ENCODE data around the gene PRRX2. TPM values are rescaled to one million over a fixed set of nuclear protein-coding genes. Genes with fewer than 3 reads are reported as not detected.
"Not testable (repeated sequence)": the region's sequence is repeated elsewhere in the genome, so short reads cannot be mapped to it uniquely, and the experiment has no call there.

The PRRX2 gene
- total and polyA plus RNA-seq, 3 donors from 2014 or later: 14.6 to 19.1 (median 15.3) TPM

DNA sequence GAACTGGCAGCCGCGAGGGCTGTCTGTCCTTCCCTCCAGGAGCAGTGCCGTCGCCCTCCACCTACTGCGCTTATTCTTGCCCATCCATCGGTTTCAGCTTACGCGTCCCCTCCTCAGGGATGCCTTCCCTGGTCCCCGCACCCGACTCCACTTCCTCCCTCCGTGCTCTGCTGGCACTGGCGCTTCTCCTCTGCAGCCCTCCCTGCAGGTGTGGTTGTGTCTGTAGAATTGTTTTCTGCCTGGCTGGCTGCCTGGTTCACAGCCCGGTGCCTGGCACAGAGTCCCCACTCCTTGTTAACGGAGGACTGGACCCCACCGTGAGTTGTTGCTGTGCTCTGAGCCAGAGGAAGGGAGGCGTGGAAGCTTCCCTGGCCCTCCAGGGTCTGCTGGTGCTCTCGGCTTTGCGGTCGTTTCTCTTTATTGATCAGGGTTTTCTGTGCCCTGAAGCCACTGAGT is 33.7 kb upstream of the PRRX2 start:
- Histone ChIP-seq H3K36me3 (ENCODE audit: low read depth, missing control alignments) (no peaks in the 10 kb centered on the region), H3K27ac (peak overlapping the region; percentile 47 to 51), H3K27me3 (no peaks in the 10 kb centered on the region), H3K9me3 (no peaks in the 10 kb centered on the region), H3K4me3 (no peak overlapping the region), H3K4me1 (peaks cover 58% of the 10 kb centered on the region)
- WGBS, 2 donors: 70 to 73% methylated on average over 16 to 19 of the region's 19 CpGs
- intact Hi-C loops (cut with DNase I; ENCODE audit: low total_unique reads): no loop called here
- DNase-seq: no peak
- TF ChIP-seq POLR2A (IDR thresholded peaks at IDR 0.05): no peak

- H3K36me3 ChIP-seq (ENCODE audit: low read depth, missing control alignments): peaks cover 3% of the 10 kb centered on the region
- peak overlapping the region; percentile 19 to 28 for H3K27ac ChIP-seq
- TF ChIP-seq CTCF (IDR thresholded peaks at IDR 0.05) (no peak), POLR2A (IDR thresholded peaks at IDR 0.05) (no peak)
- H3K4me3 ChIP-seq: no peak overlapping the region
- no peak for DNase-seq
- H3K9me3 ChIP-seq: no peaks in the 10 kb centered on the region
- intact Hi-C loops (cut with DNase I; ENCODE audit: low total_unique reads): no loop called here
- H3K27me3 ChIP-seq: no peaks in the 10 kb centered on the region
- WGBS, 2 donors: 67 to 92% methylated on average over 4 to 13 of the region's 13 CpGs
- H3K4me1 ChIP-seq: peaks cover 57% of the 10 kb centered on the region
These were observed 33.0 kb upstream of the PRRX2 start for GRCh38 chr9:129632460-129632859.

DNA sequence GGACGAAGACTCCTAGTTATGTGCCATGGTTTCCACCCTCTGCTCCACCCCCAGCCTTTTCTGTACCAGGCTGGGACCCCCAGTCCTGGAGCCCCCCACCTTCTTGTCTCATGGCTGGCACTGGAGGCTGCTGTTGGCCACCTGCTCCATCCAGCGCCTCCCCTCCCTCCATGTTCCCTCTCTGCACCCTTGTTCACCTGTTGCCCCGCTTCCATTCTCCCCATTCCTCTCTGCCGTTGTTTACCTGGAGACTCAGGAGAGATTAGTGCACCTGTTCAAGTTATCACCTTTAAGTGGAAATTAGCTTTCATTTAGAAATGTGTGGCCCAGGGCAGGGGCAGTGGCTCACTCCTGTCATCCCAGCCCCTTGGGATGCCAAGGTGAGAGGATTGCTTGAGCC is 32.2 kb upstream of the PRRX2 start:
- no peak for DNase-seq
- WGBS, 2 donors: 96 to 98% methylated on average over 4 of the region's 4 CpGs
- intact Hi-C loops (cut with DNase I; ENCODE audit: low total_unique reads): no loop called here
- no peak for TF ChIP-seq CTCF (IDR thresholded peaks at IDR 0.05)
- TF ChIP-seq POLR2A (IDR thresholded peaks at IDR 0.05): no peak
- Histone ChIP-seq H3K27ac (peak overlapping the region; percentile 19 to 28), H3K4me1 (peaks cover 50% of the 10 kb centered on the region), H3K36me3 (ENCODE audit: low read depth, missing control alignments) (peaks cover 3% of the 10 kb centered on the region), H3K9me3 (no peaks in the 10 kb centered on the region), H3K27me3 (no peaks in the 10 kb centered on the region), H3K4me3 (no peak overlapping the region)

GRCh38 chr9:129633848-129634247 is 31.6 kb upstream of the PRRX2 start:
- H3K27ac ChIP-seq: no peak overlapping the region
- intact Hi-C loops (cut with DNase I; ENCODE audit: low total_unique reads): no loop called here
- DNase-seq: no peak
- TF ChIP-seq POLR2A (IDR thresholded peaks at IDR 0.05): no peak
- no peak for TF ChIP-seq CTCF (IDR thresholded peaks at IDR 0.05)
- no peak overlapping the region for H3K4me3 ChIP-seq
- no peaks in the 10 kb centered on the region for H3K27me3 ChIP-seq
- WGBS, 2 donors: 75 to 83% methylated on average over 8 to 12 of the region's 13 CpGs
- peaks cover 43% of the 10 kb centered on the region for H3K4me1 ChIP-seq
- peaks cover 3% of the 10 kb centered on the region for H3K36me3 ChIP-seq (ENCODE audit: low read depth, missing control alignments)
- H3K9me3 ChIP-seq: no peaks in the 10 kb centered on the region

DNA sequence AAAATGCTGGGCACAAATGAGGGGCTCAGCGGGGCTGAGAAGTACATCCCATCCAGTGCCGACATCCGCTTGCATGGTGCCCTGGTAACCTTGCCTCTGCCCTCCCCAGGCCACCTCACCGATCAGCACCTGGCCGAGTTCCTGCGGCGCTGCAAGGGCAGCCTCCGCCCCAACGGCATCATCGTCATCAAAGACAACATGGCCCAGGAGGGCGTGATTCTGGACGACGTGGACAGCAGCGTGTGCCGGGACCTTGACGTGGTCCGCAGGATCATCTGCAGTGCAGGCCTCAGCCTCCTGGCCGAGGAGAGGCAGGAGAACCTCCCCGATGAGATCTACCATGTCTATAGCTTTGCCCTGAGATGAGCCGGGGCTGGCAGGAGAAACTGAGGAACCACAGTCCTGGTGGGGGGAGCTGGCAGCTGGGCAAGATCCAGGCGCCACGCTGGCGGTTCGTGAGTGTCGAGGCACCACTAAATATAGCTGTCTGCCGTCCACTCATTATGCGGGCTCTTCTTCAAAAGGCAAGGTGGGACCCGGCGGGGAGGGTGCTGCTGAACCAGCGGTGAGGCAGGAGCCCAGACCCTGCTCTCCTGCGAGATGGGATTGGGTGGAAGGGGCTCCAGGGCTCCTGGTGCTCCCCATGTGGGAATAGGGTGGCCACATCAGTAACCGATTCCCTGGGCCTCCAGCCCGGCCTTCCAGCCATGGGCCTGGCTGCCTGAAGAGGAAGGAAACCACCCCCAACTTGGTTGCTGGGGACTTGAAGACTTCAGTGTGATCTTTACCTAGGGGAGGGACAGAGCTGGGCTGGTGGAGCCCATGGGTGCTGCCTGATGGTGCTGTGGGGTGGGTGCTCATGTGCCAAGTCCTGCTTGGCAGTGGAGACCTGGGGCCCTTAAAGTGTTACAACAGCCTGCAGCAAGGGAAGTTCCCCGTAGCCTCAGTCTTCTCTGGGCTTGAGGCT is 30.1 kb upstream of the PRRX2 start:
- TF ChIP-seq POLR2A (IDR thresholded peaks at IDR 0.05) (no peak), CTCF (IDR thresholded peaks at IDR 0.05) (no peak)
- Histone ChIP-seq H3K27me3 (no peaks in the 10 kb centered on the region), H3K27ac (no peak overlapping the region), H3K9me3 (no peaks in the 10 kb centered on the region), H3K36me3 (ENCODE audit: low read depth, missing control alignments) (peaks cover 3% of the 10 kb centered on the region), H3K4me1 (peaks cover 38% of the 10 kb centered on the region), H3K4me3 (no peak overlapping the region)
- 89 to 97% methylated on average over 6 to 34 of the region's 34 CpGs for WGBS, 2 donors
- DNase-seq: no peak
- intact Hi-C loops (cut with DNase I; ENCODE audit: low total_unique reads): no loop called here

- H3K27ac ChIP-seq; DNase-seq; intact Hi-C loops (cut with DNase I; ENCODE audit: low total_unique reads); H3K27me3 ChIP-seq; H3K36me3 ChIP-seq (ENCODE audit: low read depth, missing control alignments); H3K9me3 ChIP-seq; H3K4me3 ChIP-seq: not testable (repeated sequence)
- peaks cover 36% of the 10 kb centered on the region for H3K4me1 ChIP-seq
- 83 to 91% methylated on average over 10 of the region's 10 CpGs for WGBS, 2 donors
These were observed 29.1 kb upstream of the PRRX2 start for GRCh38 chr9:129636343-129636742.
